ENCODE results near the gene LDB3. TPM values are rescaled to one million over a fixed set of nuclear protein-coding genes. Genes with fewer than 3 reads are reported as not detected.

LDB3 gene
- total RNA-seq, 1 experiment from 2014 or later: 8.3 TPM

GRCh38 chr10:86699125-86699524, 30.8 kb downstream of the LDB3 start:
- no peaks in the 10 kb centered on the region for H3K9me3 ChIP-seq (ENCODE audit: low read length)
- no peak overlapping the region for H2AFZ ChIP-seq (ENCODE audit: low read length)
- H3K4me3 ChIP-seq (ENCODE audit: low read length): no peak overlapping the region
- H3K36me3 ChIP-seq (ENCODE audit: insufficient read depth, low read length): no peaks in the 10 kb centered on the region
- DNase-seq: no peak
- no peak overlapping the region for H3K4me2 ChIP-seq (ENCODE audit: low read depth, low read length, poor library complexity, severe bottlenecking)
- H4K20me1 ChIP-seq (ENCODE audit: insufficient read depth, low read depth, low read length): no peaks in the 10 kb centered on the region
- H3K9me2 ChIP-seq (replicated peaks; ENCODE audit: insufficient read depth, low read length): no peaks in the 10 kb centered on the region
- no peaks in the 10 kb centered on the region for H3K79me2 ChIP-seq (ENCODE audit: low read length)
- no peak overlapping the region for H3K9ac ChIP-seq (ENCODE audit: low read length)
- no peak overlapping the region for H3K27ac ChIP-seq (ENCODE audit: low read length)
- H3K4me1 ChIP-seq (ENCODE audit: low read length): no peaks in the 10 kb centered on the region
- no peaks in the 10 kb centered on the region for H3K27me3 ChIP-seq (ENCODE audit: low read length)

GRCh38 chr10:86699541-86699940, 31.2 kb downstream of the LDB3 start:
- Histone ChIP-seq H3K4me3 (ENCODE audit: low read length) (no peak overlapping the region), H3K36me3 (ENCODE audit: insufficient read depth, low read length) (no peaks in the 10 kb centered on the region), H3K27me3 (ENCODE audit: low read length) (no peaks in the 10 kb centered on the region), H3K9me3 (ENCODE audit: low read length) (no peaks in the 10 kb centered on the region), H3K9ac (ENCODE audit: low read length) (no peak overlapping the region), H4K20me1 (ENCODE audit: insufficient read depth, low read depth, low read length) (no peaks in the 10 kb centered on the region), H3K4me1 (ENCODE audit: low read length) (no peaks in the 10 kb centered on the region), H3K79me2 (ENCODE audit: low read length) (no peaks in the 10 kb centered on the region), H3K9me2 (replicated peaks; ENCODE audit: insufficient read depth, low read length) (no peaks in the 10 kb centered on the region), H3K27ac (ENCODE audit: low read length) (no peak overlapping the region), H3K4me2 (ENCODE audit: low read depth, low read length, poor library complexity, severe bottlenecking) (no peak overlapping the region), H2AFZ (ENCODE audit: low read length) (no peak overlapping the region)
- peak; percentile 29 for DNase-seq

GRCh38 chr10:86699991-86700840, 31.9 kb downstream of the LDB3 start:
- Histone ChIP-seq H3K27ac (ENCODE audit: low read length) (no peak overlapping the region), H3K27me3 (ENCODE audit: low read length) (no peaks in the 10 kb centered on the region), H3K9me2 (replicated peaks; ENCODE audit: insufficient read depth, low read length) (no peaks in the 10 kb centered on the region), H3K36me3 (ENCODE audit: insufficient read depth, low read length) (no peaks in the 10 kb centered on the region), H2AFZ (ENCODE audit: low read length) (no peak overlapping the region), H3K9me3 (ENCODE audit: low read length) (no peaks in the 10 kb centered on the region), H3K9ac (ENCODE audit: low read length) (no peak overlapping the region), H3K4me1 (ENCODE audit: low read length) (no peaks in the 10 kb centered on the region), H3K79me2 (ENCODE audit: low read length) (no peaks in the 10 kb centered on the region), H4K20me1 (ENCODE audit: insufficient read depth, low read depth, low read length) (no peaks in the 10 kb centered on the region), H3K4me2 (ENCODE audit: low read depth, low read length, poor library complexity, severe bottlenecking) (no peak overlapping the region), H3K4me3 (ENCODE audit: low read length) (no peak overlapping the region)
- DNase-seq: no peak

- no peaks in the 10 kb centered on the region for H3K9me2 ChIP-seq (replicated peaks; ENCODE audit: insufficient read depth, low read length)
- H3K79me2 ChIP-seq (ENCODE audit: low read length): no peaks in the 10 kb centered on the region
- no peaks in the 10 kb centered on the region for H3K36me3 ChIP-seq (ENCODE audit: insufficient read depth, low read length)
- H3K9ac ChIP-seq (ENCODE audit: low read length): no peak overlapping the region
- H3K9me3 ChIP-seq (ENCODE audit: low read length): no peaks in the 10 kb centered on the region
- no peaks in the 10 kb centered on the region for H3K4me1 ChIP-seq (ENCODE audit: low read length)
- no peak overlapping the region for H3K4me2 ChIP-seq (ENCODE audit: low read depth, low read length, poor library complexity, severe bottlenecking)
- H3K27ac ChIP-seq (ENCODE audit: low read length): no peak overlapping the region
- no peaks in the 10 kb centered on the region for H3K27me3 ChIP-seq (ENCODE audit: low read length)
- no peaks in the 10 kb centered on the region for H4K20me1 ChIP-seq (ENCODE audit: insufficient read depth, low read depth, low read length)
- H3K4me3 ChIP-seq (ENCODE audit: low read length): no peak overlapping the region
- DNase-seq: no peak
- H2AFZ ChIP-seq (ENCODE audit: low read length): no peak overlapping the region
Observed at GRCh38 chr10:86700851-86701617, 32.7 kb downstream of the LDB3 start.

- Histone ChIP-seq H3K4me3 (ENCODE audit: low read length) (no peak overlapping the region), H2AFZ (ENCODE audit: low read length) (no peak overlapping the region), H3K27me3 (ENCODE audit: low read length) (no peaks in the 10 kb centered on the region), H3K79me2 (ENCODE audit: low read length) (no peaks in the 10 kb centered on the region), H3K9me2 (replicated peaks; ENCODE audit: insufficient read depth, low read length) (no peaks in the 10 kb centered on the region), H3K9ac (ENCODE audit: low read length) (no peak overlapping the region), H3K4me2 (ENCODE audit: low read depth, low read length, poor library complexity, severe bottlenecking) (no peak overlapping the region), H4K20me1 (ENCODE audit: insufficient read depth, low read depth, low read length) (no peaks in the 10 kb centered on the region), H3K9me3 (ENCODE audit: low read length) (no peaks in the 10 kb centered on the region), H3K36me3 (ENCODE audit: insufficient read depth, low read length) (no peaks in the 10 kb centered on the region), H3K4me1 (ENCODE audit: low read length) (no peaks in the 10 kb centered on the region), H3K27ac (ENCODE audit: low read length) (no peak overlapping the region)
- DNase-seq: no peak
Observed at GRCh38 chr10:86703176-86703575, 34.9 kb downstream of the LDB3 start.

- Histone ChIP-seq H3K4me1 (ENCODE audit: low read length) (no peaks in the 10 kb centered on the region), H3K9ac (ENCODE audit: low read length) (no peak overlapping the region), H3K4me3 (ENCODE audit: low read length) (no peak overlapping the region), H3K4me2 (ENCODE audit: low read depth, low read length, poor library complexity, severe bottlenecking) (no peak overlapping the region), H3K27me3 (ENCODE audit: low read length) (no peaks in the 10 kb centered on the region), H4K20me1 (ENCODE audit: insufficient read depth, low read depth, low read length) (no peaks in the 10 kb centered on the region), H3K36me3 (ENCODE audit: insufficient read depth, low read length) (no peaks in the 10 kb centered on the region), H3K9me3 (ENCODE audit: low read length) (no peaks in the 10 kb centered on the region), H2AFZ (ENCODE audit: low read length) (no peak overlapping the region), H3K79me2 (ENCODE audit: low read length) (no peaks in the 10 kb centered on the region), H3K27ac (ENCODE audit: low read length) (no peak overlapping the region), H3K9me2 (replicated peaks; ENCODE audit: insufficient read depth, low read length) (no peaks in the 10 kb centered on the region)
- DNase-seq: no peak
Observed at GRCh38 chr10:86705139-86705538, 36.8 kb downstream of the LDB3 start.

- Histone ChIP-seq H3K9me3 (ENCODE audit: low read length) (no peaks in the 10 kb centered on the region), H3K36me3 (ENCODE audit: insufficient read depth, low read length) (no peaks in the 10 kb centered on the region), H3K4me1 (ENCODE audit: low read length) (peaks cover 4% of the 10 kb centered on the region), H3K27ac (ENCODE audit: low read length) (no peak overlapping the region), H2AFZ (ENCODE audit: low read length) (no peak overlapping the region), H3K4me3 (ENCODE audit: low read length) (no peak overlapping the region), H3K4me2 (ENCODE audit: low read depth, low read length, poor library complexity, severe bottlenecking) (no peak overlapping the region), H4K20me1 (ENCODE audit: insufficient read depth, low read depth, low read length) (no peaks in the 10 kb centered on the region), H3K9me2 (replicated peaks; ENCODE audit: insufficient read depth, low read length) (no peaks in the 10 kb centered on the region), H3K79me2 (ENCODE audit: low read length) (no peaks in the 10 kb centered on the region), H3K27me3 (ENCODE audit: low read length) (no peaks in the 10 kb centered on the region), H3K9ac (ENCODE audit: low read length) (no peak overlapping the region)
- no peak for DNase-seq
Observed at GRCh38 chr10:86705905-86706304, 37.6 kb downstream of the LDB3 start.

GRCh38 chr10:86706401-86706841, 38.1 kb downstream of the LDB3 start:
- no peak for DNase-seq
- Histone ChIP-seq H3K9me3 (ENCODE audit: low read length) (no peaks in the 10 kb centered on the region), H3K27ac (ENCODE audit: low read length) (no peak overlapping the region), H3K4me2 (ENCODE audit: low read depth, low read length, poor library complexity, severe bottlenecking) (no peak overlapping the region), H3K9me2 (replicated peaks; ENCODE audit: insufficient read depth, low read length) (no peaks in the 10 kb centered on the region), H3K4me1 (ENCODE audit: low read length) (peaks cover 5% of the 10 kb centered on the region), H3K9ac (ENCODE audit: low read length) (no peak overlapping the region), H3K27me3 (ENCODE audit: low read length) (no peaks in the 10 kb centered on the region), H3K79me2 (ENCODE audit: low read length) (no peaks in the 10 kb centered on the region), H3K36me3 (ENCODE audit: insufficient read depth, low read length) (no peaks in the 10 kb centered on the region), H2AFZ (ENCODE audit: low read length) (no peak overlapping the region), H4K20me1 (ENCODE audit: insufficient read depth, low read depth, low read length) (no peaks in the 10 kb centered on the region), H3K4me3 (ENCODE audit: low read length) (no peak overlapping the region)
